Measurements from ENCODE around the gene D2HGDH. TPM values are rescaled to one million over a fixed set of nuclear protein-coding genes. Genes with fewer than 3 reads are reported as not detected.

Gene D2HGDH
- total and polyA plus RNA-seq, 2 experiments from 2014 or later = 3.7 to 17.3 TPM

DNA sequence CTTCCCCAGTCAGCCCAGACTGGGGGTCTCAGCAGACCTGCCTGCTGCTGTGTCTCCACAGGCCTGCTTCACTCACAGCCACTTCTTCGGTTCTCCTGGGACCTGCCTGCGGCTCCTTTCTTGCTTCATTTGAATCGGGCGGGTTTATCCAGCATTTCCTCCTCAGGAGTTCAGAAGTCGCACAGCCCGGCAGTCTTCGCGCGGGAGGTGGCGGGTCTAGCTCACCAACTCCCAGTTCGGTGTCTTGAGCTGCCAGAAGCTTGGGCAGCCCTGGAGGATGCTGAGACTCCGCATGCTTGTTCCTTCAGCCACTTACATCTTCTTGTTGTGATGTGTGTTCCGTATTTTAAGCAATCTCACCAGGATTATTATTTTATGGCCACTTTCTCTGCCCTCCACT lies 10.8 kb downstream of the D2HGDH start:
- Mint-ChIP-seq H3K27ac (no peak overlapping the region), H3K4me3 (no peak overlapping the region), H3K27me3 (ENCODE audit: insufficient read depth, low read depth, poor library complexity) (peaks cover 8% of the 10 kb centered on the region), H3K36me3 (ENCODE audit: low read depth) (peaks cover 30% of the 10 kb centered on the region), H3K9me3 (no peaks in the 10 kb centered on the region), H3K4me1 (no peaks in the 10 kb centered on the region)
- no peaks in the 10 kb centered on the region for H4K20me1 ChIP-seq (replicated peaks; ENCODE audit: insufficient read depth)
- no peaks in the 10 kb centered on the region for H3K79me2 ChIP-seq (replicated peaks; ENCODE audit: insufficient read depth)
- DNase-seq (ENCODE audit: low spot score) (no peak), ATAC-seq (no peak)
- no peak overlapping the region for H3K27ac ChIP-seq (ENCODE audit: low read depth)
- TF ChIP-seq, protein P1, sequence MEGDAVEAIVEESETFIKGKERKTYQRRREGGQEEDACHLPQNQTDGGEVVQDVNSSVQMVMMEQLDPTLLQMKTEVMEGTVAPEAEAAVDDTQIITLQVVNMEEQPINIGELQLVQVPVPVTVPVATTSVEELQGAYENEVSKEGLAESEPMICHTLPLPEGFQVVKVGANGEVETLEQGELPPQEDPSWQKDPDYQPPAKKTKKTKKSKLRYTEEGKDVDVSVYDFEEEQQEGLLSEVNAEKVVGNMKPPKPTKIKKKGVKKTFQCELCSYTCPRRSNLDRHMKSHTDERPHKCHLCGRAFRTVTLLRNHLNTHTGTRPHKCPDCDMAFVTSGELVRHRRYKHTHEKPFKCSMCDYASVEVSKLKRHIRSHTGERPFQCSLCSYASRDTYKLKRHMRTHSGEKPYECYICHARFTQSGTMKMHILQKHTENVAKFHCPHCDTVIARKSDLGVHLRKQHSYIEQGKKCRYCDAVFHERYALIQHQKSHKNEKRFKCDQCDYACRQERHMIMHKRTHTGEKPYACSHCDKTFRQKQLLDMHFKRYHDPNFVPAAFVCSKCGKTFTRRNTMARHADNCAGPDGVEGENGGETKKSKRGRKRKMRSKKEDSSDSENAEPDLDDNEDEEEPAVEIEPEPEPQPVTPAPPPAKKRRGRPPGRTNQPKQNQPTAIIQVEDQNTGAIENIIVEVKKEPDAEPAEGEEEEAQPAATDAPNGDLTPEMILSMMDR (conservative IDR thresholded peaks at IDR 0.05; ENCODE audit: low read depth in 2 of 2) = no peak
- TF ChIP-seq POLR2AphosphoS5 (IDR thresholded peaks at IDR 0.05; ENCODE audit: low read depth) = no peak
- TF ChIP-seq, protein P2, sequence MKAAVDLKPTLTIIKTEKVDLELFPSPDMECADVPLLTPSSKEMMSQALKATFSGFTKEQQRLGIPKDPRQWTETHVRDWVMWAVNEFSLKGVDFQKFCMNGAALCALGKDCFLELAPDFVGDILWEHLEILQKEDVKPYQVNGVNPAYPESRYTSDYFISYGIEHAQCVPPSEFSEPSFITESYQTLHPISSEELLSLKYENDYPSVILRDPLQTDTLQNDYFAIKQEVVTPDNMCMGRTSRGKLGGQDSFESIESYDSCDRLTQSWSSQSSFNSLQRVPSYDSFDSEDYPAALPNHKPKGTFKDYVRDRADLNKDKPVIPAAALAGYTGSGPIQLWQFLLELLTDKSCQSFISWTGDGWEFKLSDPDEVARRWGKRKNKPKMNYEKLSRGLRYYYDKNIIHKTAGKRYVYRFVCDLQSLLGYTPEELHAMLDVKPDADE (IDR thresholded peaks at IDR 0.05) = no peak
- TF ChIP-seq, protein P3, sequence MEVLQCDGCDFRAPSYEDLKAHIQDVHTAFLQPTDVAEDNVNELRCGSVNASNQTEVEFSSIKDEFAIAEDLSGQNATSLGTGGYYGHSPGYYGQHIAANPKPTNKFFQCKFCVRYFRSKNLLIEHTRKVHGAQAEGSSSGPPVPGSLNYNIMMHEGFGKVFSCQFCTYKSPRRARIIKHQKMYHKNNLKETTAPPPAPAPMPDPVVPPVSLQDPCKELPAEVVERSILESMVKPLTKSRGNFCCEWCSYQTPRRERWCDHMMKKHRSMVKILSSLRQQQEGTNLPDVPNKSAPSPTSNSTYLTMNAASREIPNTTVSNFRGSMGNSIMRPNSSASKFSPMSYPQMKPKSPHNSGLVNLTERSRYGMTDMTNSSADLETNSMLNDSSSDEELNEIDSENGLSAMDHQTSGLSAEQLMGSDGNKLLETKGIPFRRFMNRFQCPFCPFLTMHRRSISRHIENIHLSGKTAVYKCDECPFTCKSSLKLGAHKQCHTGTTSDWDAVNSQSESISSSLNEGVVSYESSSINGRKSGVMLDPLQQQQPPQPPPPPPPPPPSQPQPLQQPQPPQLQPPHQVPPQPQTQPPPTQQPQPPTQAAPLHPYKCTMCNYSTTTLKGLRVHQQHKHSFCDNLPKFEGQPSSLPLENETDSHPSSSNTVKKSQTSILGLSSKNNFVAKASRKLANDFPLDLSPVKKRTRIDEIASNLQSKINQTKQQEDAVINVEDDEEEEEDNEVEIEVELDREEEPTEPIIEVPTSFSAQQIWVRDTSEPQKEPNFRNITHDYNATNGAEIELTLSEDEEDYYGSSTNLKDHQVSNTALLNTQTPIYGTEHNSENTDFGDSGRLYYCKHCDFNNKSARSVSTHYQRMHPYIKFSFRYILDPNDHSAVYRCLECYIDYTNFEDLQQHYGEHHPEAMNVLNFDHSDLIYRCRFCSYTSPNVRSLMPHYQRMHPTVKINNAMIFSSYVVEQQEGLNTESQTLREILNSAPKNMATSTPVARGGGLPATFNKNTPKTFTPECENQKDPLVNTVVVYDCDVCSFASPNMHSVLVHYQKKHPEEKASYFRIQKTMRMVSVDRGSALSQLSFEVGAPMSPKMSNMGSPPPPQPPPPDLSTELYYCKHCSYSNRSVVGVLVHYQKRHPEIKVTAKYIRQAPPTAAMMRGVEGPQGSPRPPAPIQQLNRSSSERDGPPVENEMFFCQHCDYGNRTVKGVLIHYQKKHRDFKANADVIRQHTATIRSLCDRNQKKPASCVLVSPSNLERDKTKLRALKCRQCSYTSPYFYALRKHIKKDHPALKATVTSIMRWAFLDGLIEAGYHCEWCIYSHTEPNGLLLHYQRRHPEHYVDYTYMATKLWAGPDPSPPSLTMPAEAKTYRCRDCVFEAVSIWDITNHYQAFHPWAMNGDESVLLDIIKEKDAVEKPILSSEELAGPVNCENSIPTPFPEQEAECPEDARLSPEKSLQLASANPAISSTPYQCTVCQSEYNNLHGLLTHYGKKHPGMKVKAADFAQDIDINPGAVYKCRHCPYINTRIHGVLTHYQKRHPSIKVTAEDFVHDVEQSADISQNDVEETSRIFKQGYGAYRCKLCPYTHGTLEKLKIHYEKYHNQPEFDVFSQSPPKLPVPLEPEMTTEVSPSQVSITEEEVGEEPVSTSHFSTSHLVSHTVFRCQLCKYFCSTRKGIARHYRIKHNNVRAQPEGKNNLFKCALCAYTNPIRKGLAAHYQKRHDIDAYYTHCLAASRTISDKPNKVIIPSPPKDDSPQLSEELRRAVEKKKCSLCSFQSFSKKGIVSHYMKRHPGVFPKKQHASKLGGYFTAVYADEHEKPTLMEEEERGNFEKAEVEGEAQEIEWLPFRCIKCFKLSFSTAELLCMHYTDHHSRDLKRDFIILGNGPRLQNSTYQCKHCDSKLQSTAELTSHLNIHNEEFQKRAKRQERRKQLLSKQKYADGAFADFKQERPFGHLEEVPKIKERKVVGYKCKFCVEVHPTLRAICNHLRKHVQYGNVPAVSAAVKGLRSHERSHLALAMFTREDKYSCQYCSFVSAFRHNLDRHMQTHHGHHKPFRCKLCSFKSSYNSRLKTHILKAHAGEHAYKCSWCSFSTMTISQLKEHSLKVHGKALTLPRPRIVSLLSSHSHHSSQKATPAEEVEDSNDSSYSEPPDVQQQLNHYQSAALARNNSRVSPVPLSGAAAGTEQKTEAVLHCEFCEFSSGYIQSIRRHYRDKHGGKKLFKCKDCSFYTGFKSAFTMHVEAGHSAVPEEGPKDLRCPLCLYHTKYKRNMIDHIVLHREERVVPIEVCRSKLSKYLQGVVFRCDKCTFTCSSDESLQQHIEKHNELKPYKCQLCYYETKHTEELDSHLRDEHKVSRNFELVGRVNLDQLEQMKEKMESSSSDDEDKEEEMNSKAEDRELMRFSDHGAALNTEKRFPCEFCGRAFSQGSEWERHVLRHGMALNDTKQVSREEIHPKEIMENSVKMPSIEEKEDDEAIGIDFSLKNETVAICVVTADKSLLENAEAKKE (CRISPR knock-in tag; IDR thresholded peaks at IDR 0.05) = no peak
- TF ChIP-seq STAT1 (IDR thresholded peaks at IDR 0.05; ENCODE audit: unreplicated experiment) = no peak
- TF ChIP-seq NANOG (IDR thresholded peaks at IDR 0.05; ENCODE audit: borderline replicate concordance) = no peak
- TF ChIP-seq CREB1 (CRISPR knock-in tag; IDR thresholded peaks at IDR 0.05; ENCODE audit: low read depth) = no peak
- TF ChIP-seq, protein P4, sequence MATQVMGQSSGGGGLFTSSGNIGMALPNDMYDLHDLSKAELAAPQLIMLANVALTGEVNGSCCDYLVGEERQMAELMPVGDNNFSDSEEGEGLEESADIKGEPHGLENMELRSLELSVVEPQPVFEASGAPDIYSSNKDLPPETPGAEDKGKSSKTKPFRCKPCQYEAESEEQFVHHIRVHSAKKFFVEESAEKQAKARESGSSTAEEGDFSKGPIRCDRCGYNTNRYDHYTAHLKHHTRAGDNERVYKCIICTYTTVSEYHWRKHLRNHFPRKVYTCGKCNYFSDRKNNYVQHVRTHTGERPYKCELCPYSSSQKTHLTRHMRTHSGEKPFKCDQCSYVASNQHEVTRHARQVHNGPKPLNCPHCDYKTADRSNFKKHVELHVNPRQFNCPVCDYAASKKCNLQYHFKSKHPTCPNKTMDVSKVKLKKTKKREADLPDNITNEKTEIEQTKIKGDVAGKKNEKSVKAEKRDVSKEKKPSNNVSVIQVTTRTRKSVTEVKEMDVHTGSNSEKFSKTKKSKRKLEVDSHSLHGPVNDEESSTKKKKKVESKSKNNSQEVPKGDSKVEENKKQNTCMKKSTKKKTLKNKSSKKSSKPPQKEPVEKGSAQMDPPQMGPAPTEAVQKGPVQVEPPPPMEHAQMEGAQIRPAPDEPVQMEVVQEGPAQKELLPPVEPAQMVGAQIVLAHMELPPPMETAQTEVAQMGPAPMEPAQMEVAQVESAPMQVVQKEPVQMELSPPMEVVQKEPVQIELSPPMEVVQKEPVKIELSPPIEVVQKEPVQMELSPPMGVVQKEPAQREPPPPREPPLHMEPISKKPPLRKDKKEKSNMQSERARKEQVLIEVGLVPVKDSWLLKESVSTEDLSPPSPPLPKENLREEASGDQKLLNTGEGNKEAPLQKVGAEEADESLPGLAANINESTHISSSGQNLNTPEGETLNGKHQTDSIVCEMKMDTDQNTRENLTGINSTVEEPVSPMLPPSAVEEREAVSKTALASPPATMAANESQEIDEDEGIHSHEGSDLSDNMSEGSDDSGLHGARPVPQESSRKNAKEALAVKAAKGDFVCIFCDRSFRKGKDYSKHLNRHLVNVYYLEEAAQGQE (IDR thresholded peaks at IDR 0.05; ENCODE audit: unreplicated experiment) = no peak
- no peak for TF ChIP-seq EZH2phosphoT487 (IDR thresholded peaks at IDR 0.05; ENCODE audit: unreplicated experiment)
- no peak for TF ChIP-seq ZNF114 (CRISPR knock-in tag; IDR thresholded peaks at IDR 0.05)
- no peak for TF ChIP-seq ZNF331 (CRISPR knock-in tag; IDR thresholded peaks at IDR 0.05; ENCODE audit: low read depth)
- no peak for TF ChIP-seq EZH2 (IDR thresholded peaks at IDR 0.05; ENCODE audit: low read depth, unreplicated experiment)
- TF ChIP-seq JUNB (IDR thresholded peaks at IDR 0.05; ENCODE audit: unreplicated experiment) = no peak
- no peak overlapping the region for H3K4me3 ChIP-seq
- no peak overlapping the region for H3K4me2 ChIP-seq
- H3K4me1 ChIP-seq (ENCODE audit: insufficient read depth) = no peaks in the 10 kb centered on the region
- no peak overlapping the region for H2AFZ ChIP-seq
- no peaks in the 10 kb centered on the region for H3K27me3 ChIP-seq (ENCODE audit: insufficient read depth)
- no peaks in the 10 kb centered on the region for H3F3A ChIP-seq (replicated peaks; ENCODE audit: low read depth)
- no peaks in the 10 kb centered on the region for H3K36me3 ChIP-seq (ENCODE audit: insufficient read depth)
- H3K9me2 ChIP-seq (ENCODE audit: insufficient read depth) = no peaks in the 10 kb centered on the region
